NT2/D1 (cell line): ENCODE results near the gene PTGIS.

Experiments
- SUZ12 ChIP-seq: IDR thresholded peaks from 2 replicates; pipeline ENCODE4 v1.6.1; 2011; ENCODE audit not compliant: insufficient read length, insufficient read depth; ENCODE audit errors: extremely low read depth
- YY1 ChIP-seq: IDR thresholded peaks from 2 replicates; pipeline ENCODE4 v1.6.1; 2011; ENCODE audit not compliant: insufficient read length, insufficient read depth
- ZNF274 ChIP-seq: IDR thresholded peaks from 2 replicates; pipeline ENCODE4 v1.6.1; 2011; ENCODE audit warnings: mild to moderate bottlenecking, low read depth, low read length

DNA sequence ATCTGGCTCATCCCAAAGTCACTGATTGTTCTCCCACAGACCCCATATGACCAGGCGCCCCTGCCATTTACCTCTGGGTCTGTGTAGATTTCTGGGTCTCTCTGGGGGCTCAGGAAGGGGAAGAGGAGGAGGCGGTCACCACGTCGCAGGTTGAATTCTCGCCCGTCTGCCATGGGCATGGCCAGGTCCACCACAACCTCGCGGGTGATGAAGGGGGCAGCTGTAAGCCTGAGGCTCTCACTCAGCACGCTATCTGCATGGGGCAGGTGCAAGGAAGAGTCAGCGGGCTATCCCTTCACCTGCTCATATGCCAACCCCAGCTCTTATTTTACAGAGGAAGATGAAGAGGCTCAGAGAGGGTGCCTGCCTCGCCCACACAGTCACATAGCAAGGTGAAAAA lies 54.9 kb downstream of the PTGIS start:
- no peak for TF ChIP-seq SUZ12
- no peak for TF ChIP-seq ZNF274
- no peak for TF ChIP-seq YY1
